ENCODE measurements around the gene TIPARP.
"Not testable (repeated sequence)": the region's sequence is repeated elsewhere in the genome, so short reads cannot be mapped to it uniquely, and the experiment has no call there.

Gene TIPARP

DNA sequence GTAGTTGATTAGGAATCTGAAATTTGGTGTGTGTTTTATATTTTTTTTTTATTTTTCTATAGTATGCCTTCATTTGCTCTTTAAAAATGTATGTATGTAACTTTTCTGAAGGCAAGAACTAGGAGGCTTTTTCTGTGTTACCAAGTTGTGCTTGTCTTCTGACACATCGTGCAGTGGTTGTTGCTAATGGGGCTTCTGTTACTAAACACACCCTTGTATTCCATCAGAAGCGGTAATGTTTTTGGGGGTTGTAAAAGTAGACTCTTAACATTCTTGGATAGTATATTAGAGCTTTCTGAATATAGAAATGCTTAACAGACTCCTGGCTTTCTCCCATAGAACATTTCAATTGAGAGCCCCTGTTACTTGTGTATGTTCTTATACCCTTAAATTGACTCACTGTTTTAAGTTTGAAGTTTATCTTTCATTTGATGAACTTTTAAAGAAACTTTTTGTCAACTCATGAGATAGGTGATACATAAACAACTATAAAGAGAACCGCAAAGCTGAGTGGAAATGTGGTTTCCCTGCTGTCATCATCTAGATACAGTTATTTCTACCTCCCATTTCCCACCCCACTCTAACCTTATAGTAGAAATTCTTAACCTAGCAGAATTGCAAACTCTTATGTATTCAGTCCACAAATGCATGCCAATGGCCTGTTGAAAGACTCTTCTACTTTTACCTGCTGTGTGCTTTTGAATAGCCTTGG, 2.5 kb downstream of the TIPARP start:
- no peak for DNase-seq

DNA sequence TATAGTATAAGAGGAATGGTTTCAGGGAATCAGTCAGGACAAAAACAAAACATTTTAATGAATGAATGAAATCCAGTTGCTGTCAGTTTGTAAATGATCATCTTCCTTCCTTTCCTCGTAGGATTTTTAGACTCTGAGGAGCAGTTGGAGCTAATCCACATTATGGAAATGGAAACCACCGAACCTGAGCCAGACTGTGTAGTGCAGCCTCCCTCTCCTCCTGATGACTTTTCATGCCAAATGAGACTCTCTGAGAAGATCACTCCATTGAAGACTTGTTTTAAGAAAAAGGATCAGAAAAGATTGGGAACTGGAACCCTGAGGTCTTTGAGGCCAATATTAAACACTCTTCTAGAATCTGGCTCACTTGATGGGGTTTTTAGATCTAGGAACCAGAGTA, 3.1 kb downstream of the TIPARP start:
- DNase-seq: no peak

DNA sequence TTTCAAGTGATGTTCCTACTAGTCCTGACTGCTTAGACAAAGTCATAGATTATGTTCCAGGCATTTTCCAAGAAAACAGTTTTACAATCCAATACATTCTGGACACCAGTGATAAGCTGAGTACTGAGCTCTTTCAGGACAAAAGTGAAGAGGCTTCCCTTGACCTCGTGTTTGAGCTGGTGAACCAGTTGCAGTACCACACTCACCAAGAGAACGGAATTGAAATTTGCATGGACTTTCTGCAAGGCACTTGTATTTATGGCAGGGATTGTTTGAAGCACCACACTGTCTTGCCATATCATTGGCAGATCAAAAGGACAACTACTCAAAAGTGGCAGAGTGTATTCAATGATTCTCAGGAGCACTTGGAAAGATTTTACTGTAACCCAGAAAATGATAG, 3.8 kb downstream of the TIPARP start:
- no peak for DNase-seq

DNA sequence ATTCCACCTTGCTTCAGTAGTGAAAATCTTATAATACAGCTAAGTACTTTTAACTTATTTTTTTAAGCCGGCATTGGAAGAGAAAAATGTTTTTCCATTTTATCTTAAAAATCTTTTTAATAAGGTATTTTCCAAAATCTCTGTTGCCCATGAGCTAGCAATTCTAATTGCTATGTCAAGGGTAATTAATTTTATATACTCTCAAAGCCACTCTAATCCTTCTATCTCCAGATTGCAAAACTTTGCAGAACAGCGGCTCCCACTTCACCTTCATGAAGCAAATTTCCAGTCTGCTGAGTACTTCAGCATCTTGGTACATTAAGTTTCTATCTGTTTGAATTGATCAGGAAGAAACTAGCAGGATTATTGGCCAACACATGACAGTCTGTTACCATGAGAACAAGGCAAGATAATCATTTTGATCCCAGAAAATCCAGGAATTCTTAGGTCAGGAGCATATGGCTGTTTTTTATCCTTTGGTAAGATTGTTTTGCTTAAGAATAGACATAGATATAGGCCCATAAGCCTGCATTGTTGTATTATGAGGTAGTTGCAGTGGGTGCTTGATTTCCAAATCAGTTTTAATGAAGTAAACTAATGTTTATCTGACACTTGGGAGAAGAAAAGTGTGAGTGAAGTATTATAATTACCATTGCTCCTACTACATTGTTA, 6.0 kb downstream of the TIPARP start:
- no peak for DNase-seq

DNA sequence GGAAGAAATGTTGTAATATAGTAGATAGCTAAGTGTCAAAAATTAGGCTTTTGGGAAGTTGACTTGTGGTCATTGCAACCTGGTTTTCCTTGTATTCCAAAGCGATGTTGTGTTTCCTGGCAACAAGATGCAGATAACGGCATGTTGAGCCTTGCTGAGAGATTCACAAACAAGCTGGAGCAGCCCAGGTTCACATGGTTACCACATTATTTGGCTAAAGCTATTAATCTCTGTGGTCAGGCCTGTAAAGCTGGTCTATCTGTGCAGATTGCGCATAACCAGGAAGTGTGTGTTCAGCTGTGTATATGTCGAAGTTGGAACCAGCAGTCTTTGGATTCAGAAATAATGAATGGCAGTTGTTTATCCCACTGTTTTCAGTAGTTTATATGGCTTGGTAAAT, 6.6 kb downstream of the TIPARP start:
- peak; percentile 44 for DNase-seq

DNA sequence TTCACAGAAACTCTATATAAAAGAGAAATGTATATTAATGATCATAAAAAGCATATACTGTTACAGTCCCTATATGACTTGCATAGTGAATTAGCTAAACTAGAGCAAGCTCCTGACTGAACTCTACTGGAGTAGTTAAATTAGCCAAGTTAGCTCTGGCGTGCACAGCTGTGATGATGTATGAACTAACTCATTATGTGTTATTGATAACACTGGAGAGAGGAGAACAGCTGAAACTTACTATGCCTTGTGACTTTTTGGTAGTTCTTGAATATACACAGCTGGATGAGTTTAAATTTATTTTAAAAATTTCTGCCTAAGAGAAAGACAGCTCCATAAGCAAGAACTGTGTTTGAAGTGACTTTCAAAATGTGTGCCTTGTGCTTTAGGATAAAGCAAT, 8.1 kb downstream of the TIPARP start:
- no peak for DNase-seq

DNA sequence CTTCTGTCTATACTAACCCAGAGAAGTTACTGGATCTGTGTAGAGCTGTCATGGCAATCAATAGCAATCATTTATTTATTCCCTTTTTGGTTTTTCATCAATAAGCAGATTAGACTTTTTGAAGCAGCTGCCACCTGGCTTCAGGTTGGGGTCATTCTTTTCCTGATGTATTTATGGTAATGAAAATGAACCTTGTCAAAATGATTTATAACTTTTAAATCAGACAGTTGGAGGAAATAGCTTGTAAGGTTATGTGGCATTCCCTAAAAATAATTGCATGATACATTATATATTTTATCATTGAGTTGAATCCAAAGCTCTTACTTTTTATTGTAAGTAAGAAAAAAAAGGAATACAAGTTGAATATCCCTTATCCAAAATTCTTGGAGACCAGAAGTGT, 8.6 kb downstream of the TIPARP start:
- no peak for DNase-seq

DNA sequence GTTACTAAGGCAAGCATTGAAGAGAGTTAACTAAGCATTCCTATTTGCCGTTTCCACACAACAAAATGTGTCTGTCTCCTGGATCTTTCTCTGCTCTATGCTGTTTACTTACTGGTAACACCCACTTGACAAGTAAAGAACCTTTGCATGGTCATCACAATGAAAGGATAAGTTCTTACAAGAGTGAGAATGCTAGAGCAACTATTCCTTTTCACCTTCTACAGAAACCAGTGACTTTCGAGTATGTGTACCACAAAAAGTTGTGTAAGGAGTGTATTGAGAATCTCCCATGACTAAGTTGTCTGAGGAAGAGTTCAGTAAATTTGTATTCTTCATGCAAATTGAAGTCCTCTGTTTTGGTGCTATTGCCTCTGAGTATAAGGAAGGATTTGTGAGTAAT, 10.8 kb downstream of the TIPARP start:
- DNase-seq: no peak

DNA sequence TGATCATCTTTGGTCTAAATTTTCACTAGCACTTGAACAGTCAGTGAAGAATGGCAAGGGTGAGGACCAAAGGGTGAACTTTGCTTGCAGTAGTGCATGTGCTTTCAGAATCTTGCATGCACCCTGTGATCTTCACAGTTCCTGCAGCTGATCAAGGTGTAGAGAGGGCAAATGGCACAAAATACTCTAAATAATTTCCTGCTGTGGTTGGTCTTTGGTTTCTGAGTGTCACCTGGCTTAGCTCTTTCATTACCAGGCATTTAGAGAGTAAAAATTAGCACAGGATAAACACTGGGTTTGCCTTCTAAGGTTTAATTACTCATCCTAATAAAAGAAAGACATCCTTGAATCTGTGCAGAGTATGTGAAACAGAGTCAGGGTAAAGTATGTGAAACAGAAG, 11.4 kb downstream of the TIPARP start:
- DNase-seq: no peak

DNA sequence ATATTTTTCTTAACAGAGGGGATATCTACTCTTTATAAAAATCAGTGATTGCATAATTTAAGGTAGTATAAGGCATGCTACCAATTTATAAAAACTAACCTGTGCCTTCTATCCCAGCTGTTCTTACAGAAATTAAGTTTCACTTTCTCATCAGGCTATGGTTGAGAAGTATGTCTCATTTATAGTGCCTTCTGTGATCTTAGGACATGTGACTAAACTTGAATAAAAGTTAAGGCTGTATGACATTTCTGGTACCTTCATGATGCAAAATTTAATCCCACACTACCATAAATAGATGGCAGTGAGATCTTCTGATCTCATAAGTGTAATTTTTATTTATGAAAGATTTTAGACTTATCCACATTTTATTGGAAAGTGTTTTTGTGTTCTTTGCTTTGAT, 12.6 kb downstream of the TIPARP start:
- no peak for DNase-seq

DNA sequence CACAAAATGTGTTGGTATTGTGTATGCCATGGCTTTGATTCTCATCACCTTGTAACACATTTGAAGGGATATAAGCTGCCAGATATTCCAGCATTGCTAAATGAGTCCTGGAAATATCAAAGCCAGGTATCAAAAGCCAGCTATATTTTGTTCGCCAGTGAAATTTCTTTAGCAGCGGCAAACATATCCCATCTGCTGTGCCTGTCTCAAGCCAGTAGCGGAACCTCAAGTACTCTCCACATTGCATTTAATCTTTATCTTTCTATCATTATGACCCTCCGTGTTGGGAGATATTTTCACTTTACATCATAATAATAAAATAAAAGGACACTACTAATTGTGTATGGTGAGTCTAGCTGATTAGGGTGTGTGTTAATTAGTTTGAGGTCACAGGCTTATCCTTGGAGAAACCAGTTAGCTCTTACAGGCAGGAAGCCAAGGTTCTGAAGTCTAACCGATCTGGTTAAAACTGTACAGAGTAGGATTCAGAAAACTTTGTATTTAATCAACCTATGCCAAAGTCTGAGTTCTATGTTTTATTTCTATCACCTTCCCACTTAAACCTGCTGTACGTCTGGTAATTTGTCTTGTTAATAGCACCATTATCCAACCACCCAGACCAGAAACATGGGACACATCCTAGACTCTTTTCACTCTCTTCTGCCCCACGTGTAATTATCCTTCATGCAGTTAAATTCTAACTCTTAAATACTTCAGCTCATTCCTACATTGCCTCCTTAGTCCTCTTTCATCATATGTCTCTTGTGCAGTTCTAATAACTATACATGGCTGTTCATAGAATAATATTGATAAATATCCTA, 14.5 kb downstream of the TIPARP start:
- no peak for DNase-seq

DNA sequence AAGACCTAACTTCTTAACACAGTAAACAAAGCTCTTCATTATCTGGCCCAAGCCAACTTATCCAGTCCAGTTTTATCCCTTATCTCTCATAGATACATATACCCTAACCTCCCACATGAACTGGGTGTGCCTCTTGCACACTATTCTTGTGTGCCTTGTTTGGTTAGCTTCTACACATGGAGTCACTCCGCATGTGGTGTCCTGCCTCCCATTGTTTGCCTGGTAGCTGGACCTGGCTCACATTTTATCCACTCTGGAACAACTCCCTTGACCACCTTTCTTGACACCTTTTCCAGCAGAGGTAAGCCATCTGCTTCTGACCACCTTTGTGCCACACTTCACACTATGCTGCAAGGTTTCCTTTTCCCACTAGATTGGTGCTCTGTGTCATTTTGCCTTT, 15.2 kb downstream of the TIPARP start:
- DNase-seq: no peak

DNA sequence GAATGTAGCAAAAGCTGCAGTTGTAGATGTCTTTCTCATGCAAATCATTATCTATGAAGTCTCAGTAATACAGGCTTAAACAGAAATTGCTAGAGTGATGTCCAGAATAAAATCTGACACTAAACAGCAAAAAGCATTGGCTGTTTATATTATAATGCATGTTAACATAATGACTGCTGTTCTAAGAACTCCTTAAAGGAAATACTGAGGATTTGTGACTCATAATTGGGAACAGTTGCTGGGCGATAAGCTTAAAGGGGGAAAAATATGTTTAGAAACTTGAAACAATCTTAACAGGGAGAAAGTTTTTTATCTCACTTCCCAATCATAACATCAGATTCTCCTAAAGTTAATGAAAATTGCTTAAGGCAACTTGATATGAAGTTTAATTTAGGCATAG, 17.5 kb downstream of the TIPARP start:
- no peak for DNase-seq

DNA sequence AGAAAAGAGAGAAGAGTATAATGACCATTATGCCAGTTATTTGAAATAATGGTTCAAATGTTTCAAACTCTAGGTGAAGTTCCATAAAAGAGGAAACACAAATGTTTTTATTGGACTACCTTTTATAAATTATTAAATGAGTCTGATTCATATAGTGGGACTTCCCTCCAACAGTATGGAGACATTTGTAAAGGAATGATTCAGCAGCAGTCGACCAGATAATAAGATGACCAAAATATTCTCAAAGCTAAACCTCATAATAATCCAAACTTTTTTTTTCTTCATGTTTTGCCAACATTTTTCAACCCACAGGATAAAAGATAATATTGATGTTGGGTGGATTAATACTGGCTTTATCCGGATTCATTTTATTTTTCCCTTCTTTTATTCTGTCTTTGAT, 18.8 kb downstream of the TIPARP start:
- no peak for DNase-seq

DNA sequence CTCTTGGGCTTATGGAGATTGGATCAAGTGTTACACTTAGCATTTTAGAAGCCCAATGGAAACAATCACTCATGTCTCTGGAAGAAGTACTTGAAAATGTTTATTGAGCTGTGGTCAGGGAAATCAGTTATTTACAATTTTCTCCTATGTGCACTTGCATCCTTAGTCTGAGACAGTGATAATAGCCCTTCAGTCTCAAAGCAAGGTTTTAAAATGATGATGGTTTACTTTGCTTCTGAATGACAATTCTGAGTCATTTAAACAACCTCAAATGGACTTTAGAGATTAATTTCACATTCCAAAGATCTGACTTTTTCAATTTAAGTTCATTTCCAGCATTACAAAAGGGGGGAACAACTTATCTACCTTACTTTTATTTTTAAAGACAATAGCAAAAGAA, 20.1 kb downstream of the TIPARP start:
- DNase-seq: no peak

DNA sequence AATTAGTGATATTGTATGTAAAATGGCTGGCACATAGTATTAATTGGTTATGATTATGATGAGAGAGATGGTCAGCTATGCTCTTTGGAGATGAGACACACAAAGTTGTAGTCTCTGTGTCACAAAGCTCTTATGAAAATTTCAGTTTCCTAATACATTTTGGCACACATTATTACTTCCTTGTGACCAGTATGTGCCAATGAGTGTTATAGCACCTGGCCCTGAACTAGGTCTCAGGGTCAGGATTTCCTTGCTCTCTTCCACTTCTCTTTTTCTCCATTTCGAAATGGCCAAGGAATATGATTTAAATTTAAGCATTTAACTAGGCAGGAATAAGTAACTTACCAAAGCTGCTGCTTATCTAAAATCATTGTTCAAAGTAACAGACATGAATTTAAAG, 28.0 kb downstream of the TIPARP start:
- DNase-seq: no peak

DNA sequence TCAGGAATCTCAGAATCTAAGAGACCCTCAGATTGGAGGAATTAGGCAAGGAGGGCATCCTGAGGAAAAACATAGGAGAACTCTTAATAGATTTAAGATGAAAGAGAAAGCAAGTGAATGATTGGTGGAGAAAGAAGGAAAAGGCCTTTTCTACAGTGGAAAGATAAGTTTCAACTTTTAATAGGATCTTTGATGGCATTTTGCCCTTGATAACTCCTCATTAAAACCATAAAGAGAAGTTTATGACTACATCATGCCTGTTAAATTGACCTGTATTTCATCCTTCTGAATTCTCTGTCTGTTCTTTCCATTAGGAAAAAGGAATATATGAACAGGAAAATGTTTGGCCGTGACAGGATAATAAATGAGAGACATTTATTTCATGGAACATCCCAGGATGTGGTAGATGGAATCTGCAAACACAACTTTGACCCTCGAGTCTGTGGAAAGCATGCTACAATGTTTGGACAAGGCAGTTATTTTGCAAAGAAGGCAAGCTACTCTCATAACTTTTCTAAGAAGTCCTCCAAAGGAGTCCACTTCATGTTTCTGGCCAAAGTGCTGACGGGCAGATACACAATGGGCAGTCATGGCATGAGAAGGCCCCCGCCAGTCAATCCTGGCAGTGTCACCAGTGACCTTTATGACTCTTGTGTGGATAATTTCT, 30.1 kb downstream of the TIPARP start:
- DNase-seq: no peak

DNA sequence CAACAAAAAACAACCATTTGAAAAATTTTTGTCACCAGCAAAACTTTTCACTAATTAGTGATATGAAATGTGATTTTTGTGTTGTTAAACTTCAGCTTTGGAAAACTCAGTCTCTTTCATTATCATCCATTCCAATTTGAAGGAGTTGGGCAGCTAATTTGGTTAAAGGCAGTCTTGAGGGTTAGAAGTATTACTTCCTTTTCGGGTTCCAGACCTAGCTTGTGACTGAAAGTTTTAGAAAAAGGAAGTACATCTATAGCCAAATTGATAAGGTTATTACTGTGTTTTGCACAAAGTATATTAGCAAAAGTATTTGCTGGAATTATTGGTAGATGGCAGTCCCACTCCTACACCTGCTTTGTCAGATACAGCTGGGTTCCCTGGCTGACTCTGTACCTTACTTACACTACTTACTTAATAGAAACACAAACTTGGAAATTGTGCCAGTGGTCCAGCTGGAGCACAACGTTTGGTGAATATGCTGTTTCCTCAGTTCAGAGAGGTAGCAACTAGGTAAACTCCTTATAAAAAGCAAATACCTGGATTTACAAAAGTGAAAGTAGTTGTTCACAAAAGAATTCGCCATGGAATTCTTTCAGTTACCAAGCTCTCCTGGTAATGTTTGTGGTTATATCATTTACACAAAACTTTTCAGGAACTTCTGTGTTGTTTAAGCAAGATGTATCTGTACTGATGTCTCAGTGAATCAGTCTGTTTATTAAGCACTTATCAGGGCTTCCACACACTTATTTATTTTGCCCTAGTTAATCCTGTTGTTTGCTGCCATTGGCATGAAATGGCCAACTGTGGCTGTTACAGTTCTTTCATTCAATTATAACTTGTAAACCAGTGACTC, 31.6 kb downstream of the TIPARP start:
- no peak for DNase-seq

DNA sequence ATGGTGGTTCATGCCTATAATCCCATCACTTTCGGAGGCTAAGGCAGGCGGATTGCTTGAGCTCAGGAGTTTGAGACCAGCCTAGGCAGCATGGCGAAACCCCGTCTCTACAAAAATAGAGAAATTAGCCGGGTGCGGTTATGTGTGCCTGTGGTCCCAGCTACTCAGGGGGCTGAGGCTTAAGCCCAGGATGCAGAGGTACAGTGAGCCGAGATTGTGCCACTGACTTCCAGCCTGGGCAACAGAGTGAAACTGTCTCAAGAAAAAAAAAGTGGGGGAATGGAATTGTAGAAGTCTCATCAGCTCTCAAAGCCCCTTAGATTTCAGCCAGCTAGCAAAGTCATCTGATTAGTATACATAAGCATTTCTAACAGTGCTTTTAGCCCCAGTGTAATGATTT, 33.2 kb downstream of the TIPARP start:
- DNase-seq: no peak

DNA sequence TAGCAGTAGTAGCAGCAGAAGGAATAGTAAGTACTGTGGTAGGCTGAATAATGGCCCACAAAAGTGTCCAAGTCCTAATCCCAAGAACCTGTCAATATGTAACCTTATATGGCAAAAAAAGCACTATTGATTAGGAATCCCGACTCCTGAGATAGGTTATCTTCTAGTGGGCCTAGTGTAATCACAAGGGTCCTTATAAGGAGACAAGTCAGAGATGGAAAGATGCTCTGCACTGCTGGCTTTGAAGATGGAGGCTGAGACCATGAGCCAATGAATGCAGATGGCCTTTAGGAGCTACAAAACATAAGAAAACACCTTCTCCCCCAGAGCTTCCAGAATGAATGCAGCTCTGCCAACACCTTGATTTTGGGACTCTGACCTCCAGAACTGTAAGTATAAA, 36.0 kb downstream of the TIPARP start:
- no peak for DNase-seq

DNA sequence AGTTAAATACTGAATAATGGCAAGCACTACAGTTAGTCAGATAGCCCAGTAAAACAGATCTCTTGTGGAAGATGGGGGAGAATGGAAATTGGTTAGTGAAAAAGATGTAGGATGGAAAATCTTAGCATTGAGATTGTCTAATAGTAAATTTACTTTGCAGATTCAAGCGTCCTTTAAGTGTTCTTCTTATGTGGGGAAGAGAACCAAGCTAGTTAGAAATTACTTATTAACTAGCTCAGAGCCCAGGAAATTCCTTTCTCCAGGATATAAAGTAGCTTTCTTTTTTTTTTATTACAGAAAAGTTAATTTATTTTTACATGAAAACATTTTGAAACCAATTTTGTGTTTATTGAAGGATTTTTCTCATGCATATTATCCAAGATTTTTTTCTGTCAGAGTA, 36.7 kb downstream of the TIPARP start:
- DNase-seq: no peak

DNA sequence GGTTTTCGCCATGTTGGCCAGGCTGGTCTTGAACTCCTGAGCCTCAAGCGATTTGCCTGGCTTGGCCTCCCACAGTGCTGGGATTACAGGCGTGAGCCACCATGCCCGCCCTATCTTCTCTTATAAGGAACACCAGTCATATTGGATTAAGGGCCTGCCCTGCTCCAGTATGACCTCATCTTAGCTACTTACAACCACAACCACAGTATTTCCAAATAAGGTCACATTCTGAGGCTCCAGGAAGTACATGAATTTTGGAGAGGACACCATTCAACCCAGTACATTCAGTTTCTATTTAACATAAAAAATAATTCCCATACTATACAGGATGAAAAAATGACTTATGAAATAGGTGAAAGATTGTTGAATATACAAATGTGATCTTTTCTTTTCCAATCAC, 37.6 kb downstream of the TIPARP start:
- not testable (repeated sequence) for DNase-seq

Measured in NCI-H510A (cell line).